ENCODE measurements around the gene SHC3. TPM values are rescaled to one million over a fixed set of nuclear protein-coding genes. Genes with fewer than 3 reads are reported as not detected.

Gene SHC3
- total RNA-seq, 2 experiments from 2014 or later = not detected

DNA sequence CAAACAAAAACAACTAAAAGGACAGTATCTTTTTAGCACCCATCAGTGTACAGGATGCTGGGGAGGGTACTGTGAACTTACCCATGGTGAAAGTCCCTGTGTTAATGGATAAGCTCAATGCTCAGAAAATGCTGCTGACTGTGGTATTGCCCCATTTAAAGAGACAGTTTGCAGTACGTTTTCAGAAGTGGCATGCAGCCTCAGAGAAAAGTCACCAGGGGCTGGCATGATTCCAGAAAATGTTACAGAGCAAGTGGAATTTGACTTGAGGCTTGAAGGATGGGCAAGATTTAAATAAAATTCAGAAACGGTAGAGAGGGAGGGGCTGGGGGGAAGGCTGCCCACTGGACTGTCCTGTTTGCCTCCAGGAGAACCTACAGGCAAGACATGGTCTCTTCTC lies 180.1 kb downstream of the SHC3 start:
- Mint-ChIP-seq H3K4me1 (ENCODE audit: low read depth) (no peaks in the 10 kb centered on the region), H3K9me3 (no peaks in the 10 kb centered on the region), H3K4me3 (no peak overlapping the region), H3K27ac (no peak overlapping the region), H3K36me3 (ENCODE audit: low read depth) (no peaks in the 10 kb centered on the region), H3K27me3 (peaks cover 51% of the 10 kb centered on the region)
- Histone ChIP-seq H3K9me3 (ENCODE audit: control insufficient read depth in 1 of 2, insufficient read depth in 1 of 2, low read length in 2 of 2) (peaks cover 0 to 5% of the 10 kb centered on the region in 2 experiments), H3K4me1 (ENCODE audit: insufficient read depth, low read length) (peaks cover 7% of the 10 kb centered on the region), H3K27ac (ENCODE audit: low read depth in 1 of 2, low read length in 2 of 2) (no peak overlapping the region), H3K27me3 (ENCODE audit: control insufficient read depth in 1 of 2, insufficient read depth in 2 of 2, low read length in 2 of 2) (peaks cover 18 to 33% of the 10 kb centered on the region in 2 experiments), H3K36me3 (ENCODE audit: insufficient read depth, low read length) (no peaks in the 10 kb centered on the region), H3K4me3 (ENCODE audit: low read length) (no peak overlapping the region)
- intact Hi-C loops (cut with DNase I, micrococcal nuclease) = no loop called here
- ATAC-seq (ENCODE audit: poor library complexity) (no peak), DNase-seq (no peak)
- POLR2A ChIA-PET = no interaction called here
- CTCF ChIA-PET = no interaction called here
- TF ChIP-seq, protein P1, sequence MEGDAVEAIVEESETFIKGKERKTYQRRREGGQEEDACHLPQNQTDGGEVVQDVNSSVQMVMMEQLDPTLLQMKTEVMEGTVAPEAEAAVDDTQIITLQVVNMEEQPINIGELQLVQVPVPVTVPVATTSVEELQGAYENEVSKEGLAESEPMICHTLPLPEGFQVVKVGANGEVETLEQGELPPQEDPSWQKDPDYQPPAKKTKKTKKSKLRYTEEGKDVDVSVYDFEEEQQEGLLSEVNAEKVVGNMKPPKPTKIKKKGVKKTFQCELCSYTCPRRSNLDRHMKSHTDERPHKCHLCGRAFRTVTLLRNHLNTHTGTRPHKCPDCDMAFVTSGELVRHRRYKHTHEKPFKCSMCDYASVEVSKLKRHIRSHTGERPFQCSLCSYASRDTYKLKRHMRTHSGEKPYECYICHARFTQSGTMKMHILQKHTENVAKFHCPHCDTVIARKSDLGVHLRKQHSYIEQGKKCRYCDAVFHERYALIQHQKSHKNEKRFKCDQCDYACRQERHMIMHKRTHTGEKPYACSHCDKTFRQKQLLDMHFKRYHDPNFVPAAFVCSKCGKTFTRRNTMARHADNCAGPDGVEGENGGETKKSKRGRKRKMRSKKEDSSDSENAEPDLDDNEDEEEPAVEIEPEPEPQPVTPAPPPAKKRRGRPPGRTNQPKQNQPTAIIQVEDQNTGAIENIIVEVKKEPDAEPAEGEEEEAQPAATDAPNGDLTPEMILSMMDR (IDR thresholded peaks at IDR 0.05) = no peak

- Histone ChIP-seq H3K27ac (ENCODE audit: low read depth in 1 of 2, low read length in 2 of 2) (no peak overlapping the region), H3K9me3 (ENCODE audit: control insufficient read depth in 1 of 2, insufficient read depth in 1 of 2, low read length in 2 of 2) (peaks cover 0 to 5% of the 10 kb centered on the region in 2 experiments), H3K4me1 (ENCODE audit: insufficient read depth, low read length) (peaks cover 7% of the 10 kb centered on the region), H3K4me3 (ENCODE audit: low read length) (no peak overlapping the region), H3K36me3 (ENCODE audit: insufficient read depth, low read length) (no peaks in the 10 kb centered on the region), H3K27me3 (ENCODE audit: control insufficient read depth in 1 of 2, insufficient read depth in 2 of 2, low read length in 2 of 2) (peaks cover 21 to 41% of the 10 kb centered on the region in 2 experiments)
- Mint-ChIP-seq H3K27ac (no peak overlapping the region), H3K9me3 (no peaks in the 10 kb centered on the region), H3K4me1 (ENCODE audit: low read depth) (peaks cover 4% of the 10 kb centered on the region), H3K36me3 (ENCODE audit: low read depth) (no peaks in the 10 kb centered on the region), H3K27me3 (peaks cover 51% of the 10 kb centered on the region), H3K4me3 (no peak overlapping the region)
- ATAC-seq (ENCODE audit: poor library complexity) (no peak), DNase-seq (no peak)
- intact Hi-C loops (cut with DNase I, micrococcal nuclease) = no loop called here
- CTCF ChIA-PET = no interaction called here
- POLR2A ChIA-PET = no interaction called here
- TF ChIP-seq, protein P1 (IDR thresholded peaks at IDR 0.05) = no peak
These were observed 181.0 kb downstream of the SHC3 start for GRCh38 chr9:88997646-88998045.

DNA sequence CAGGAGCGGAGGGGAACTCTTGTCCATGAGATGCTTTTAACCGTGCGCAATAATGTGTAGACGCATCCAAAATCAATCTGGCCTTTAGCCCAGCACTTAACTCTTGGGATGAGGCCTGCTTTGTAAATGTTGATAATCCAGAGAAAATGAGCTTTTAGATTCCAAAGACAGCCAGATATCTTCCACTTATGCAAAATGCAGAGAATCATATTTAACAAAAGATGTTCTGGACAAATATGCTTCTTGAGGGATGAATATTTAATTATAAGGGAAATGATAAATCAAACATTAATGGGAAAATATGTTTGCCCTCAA lies 181.7 kb downstream of the SHC3 start:
- no peak for DNase-seq
- Mint-ChIP-seq H3K9me3 (no peaks in the 10 kb centered on the region), H3K36me3 (ENCODE audit: low read depth) (no peaks in the 10 kb centered on the region), H3K27ac (no peak overlapping the region), H3K4me3 (no peak overlapping the region), H3K27me3 (peaks cover 51% of the 10 kb centered on the region), H3K4me1 (ENCODE audit: low read depth) (peaks cover 12% of the 10 kb centered on the region)
- H3K27me3 ChIP-seq (ENCODE audit: control insufficient read depth in 1 of 2, insufficient read depth in 2 of 2, low read length in 2 of 2) = peaks cover 24 to 49% of the 10 kb centered on the region in 2 experiments
- H3K36me3 ChIP-seq (ENCODE audit: insufficient read depth, low read length) = no peaks in the 10 kb centered on the region
- ATAC-seq (ENCODE audit: poor library complexity) = no peak
- TF ChIP-seq, protein P1 (IDR thresholded peaks at IDR 0.05) = no peak
- ChIA-PET CTCF (no interaction called here), POLR2A (no interaction called here)
- H3K27ac ChIP-seq (ENCODE audit: low read depth in 1 of 2, low read length in 2 of 2) = no peak overlapping the region
- H3K4me3 ChIP-seq (ENCODE audit: low read length) = no peak overlapping the region
- peaks cover 8% of the 10 kb centered on the region for H3K4me1 ChIP-seq (ENCODE audit: insufficient read depth, low read length)
- H3K9me3 ChIP-seq (ENCODE audit: control insufficient read depth in 1 of 2, insufficient read depth in 1 of 2, low read length in 2 of 2) = peaks cover 0 to 5% of the 10 kb centered on the region in 2 experiments
- intact Hi-C loops (cut with DNase I, micrococcal nuclease) = no loop called here

Measured in CD4-positive, alpha-beta T cell (primary cell).